ENCODE data around the gene RNF175.

RNF175 gene

DNA sequence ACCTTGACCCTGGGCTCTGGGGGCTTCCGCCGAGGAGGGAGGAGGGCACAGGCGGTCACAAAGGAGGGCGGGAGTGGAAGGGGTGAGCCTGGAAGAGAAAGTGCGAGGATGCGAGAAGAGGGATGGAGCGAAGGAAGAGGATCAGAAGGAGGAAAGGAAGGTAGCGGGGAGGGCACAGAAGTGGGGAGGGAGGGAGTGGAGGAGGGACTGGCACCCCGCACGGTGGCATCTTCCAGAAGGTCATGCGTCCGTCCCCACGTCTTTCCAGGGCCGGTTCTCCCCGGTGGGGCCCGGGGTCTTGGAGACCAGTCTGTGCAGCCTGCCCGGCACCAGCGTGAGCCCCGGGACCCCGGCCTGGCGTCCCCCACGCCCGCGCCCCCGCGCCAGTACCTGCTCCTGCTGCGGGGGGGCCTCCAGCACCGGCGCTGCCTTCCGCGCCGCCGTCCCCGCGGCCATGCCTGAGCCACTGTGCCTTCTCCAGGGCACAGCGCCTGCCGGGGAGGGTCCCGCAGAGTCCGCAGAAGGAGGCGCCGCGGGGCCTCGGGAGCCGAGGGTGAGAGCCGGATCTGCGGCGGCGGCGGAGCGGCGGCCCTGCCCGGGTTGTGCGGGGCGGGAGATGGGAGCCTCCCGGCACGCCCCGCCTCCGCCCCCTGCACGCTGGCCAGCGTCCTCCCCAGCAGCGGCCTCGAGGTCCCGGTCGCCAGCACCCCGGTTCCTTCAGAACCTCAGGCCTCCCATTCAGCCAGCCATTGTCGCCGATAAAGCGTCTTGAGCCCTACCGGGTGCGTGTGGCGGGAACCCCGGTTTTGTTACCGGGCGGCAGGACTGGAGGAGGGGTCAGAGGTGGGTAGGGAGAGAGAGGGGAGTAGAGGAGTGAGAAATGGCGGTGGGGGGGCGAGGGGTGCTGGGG is at the start of gene RNF175:
Gene RNF175 (minus strand): TSS at position 618 of the 910 bp plus-strand sequence. CDS start 162 bp downstream, at position 456.
- no peak for DNase-seq (ENCODE audit: low spot score)

DNA sequence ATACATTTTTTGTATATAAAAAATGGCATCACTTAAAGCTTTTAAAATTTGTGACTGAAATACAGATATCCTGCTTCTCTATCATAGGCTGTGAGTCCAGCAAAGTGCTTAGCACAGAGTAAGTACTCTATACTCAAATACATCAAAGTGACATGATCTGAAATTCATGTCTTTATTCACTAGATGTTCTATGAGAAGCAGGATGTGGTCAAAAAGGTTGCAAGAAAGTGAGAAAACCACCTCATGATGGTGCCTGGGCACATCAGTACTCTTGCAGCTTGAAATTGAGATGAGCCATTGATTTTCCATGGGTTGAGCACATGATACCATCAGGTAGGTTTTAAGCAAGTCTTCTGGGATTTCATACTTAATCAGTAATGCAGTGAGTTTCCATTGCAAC is 49.5 kb upstream of the RNF175 start:
- no peak for DNase-seq (ENCODE audit: low spot score)

DNA sequence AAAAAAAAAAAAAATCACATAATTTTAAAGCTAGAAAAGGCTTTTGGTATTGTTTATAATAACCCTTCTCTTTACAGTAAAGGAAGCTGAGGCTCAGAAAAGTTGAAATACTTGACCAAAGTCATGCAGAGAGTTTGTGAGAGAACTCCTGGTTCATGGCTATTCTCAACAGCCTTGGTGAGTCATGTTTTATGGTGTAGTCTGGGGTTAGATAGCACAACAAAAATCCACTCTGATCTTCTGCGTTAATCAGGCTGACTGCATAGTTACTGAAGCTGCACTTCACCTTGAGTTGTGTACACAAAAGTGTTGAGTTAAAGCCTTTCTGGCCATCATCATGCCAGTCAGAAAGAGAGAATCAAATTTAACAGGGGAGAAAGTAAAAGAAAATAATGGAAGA is 48.4 kb upstream of the RNF175 start:
- DNase-seq (ENCODE audit: low spot score): no peak

DNA sequence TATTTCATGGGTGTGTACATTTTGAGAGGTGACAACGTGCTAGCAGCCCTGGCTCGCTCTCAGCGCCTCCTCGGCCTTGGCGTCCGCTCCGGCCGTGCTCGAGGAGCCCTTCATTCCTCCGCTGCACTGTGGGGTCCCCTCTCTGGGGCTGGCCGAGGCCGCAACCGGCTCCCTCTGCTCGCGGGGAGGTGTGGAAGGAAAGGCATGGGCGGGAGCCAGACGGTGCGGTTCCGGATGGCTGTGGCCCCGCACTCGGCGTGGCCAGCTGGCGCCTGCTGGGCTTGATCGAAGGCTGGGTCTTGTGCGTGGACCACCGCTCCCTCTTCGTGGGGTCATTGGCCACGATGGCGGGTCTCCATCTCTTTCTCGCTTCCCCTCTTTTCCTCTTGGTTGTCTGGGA is 46.2 kb upstream of the RNF175 start:
- DNase-seq (ENCODE audit: low spot score): no peak

DNA sequence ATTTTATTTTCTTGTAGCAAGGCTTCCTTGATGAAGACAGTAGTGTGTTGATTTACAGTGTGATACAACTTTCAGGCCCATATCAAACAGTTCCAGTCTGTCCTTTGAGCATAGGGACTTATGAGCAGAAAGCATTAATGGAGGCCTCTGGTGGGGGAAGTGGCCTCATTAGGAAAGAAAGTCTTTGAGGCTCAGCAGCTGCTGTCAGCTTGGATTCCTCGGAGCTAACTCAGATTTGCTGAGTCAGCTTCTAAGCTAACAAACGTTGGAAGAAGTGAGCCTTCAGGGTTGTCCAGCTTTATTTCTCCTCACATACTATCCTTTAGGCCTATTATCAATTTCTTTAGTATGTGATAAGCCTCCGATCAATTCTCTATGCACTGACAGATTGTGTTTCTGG is 44.9 kb upstream of the RNF175 start:
- DNase-seq (ENCODE audit: low spot score): no peak

DNA sequence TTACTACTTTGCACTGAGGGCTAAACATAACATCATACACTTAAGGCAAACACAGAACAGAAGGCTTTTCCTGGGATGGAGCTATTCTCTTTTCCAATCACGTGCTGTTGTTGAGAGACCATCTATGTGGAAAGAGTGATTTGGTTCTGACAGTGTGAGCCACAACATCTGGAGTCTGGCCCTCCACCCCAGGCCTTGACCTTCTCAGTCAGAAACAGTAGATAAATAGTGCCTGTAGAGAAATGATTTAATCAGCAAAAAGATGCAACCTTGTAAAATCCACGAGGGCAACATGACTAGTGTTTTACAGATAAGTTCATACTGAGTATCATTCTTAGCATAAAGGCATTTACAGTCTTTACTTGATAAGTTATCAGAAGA is 39.9 kb upstream of the RNF175 start:
- DNase-seq (ENCODE audit: low spot score): no peak

DNA sequence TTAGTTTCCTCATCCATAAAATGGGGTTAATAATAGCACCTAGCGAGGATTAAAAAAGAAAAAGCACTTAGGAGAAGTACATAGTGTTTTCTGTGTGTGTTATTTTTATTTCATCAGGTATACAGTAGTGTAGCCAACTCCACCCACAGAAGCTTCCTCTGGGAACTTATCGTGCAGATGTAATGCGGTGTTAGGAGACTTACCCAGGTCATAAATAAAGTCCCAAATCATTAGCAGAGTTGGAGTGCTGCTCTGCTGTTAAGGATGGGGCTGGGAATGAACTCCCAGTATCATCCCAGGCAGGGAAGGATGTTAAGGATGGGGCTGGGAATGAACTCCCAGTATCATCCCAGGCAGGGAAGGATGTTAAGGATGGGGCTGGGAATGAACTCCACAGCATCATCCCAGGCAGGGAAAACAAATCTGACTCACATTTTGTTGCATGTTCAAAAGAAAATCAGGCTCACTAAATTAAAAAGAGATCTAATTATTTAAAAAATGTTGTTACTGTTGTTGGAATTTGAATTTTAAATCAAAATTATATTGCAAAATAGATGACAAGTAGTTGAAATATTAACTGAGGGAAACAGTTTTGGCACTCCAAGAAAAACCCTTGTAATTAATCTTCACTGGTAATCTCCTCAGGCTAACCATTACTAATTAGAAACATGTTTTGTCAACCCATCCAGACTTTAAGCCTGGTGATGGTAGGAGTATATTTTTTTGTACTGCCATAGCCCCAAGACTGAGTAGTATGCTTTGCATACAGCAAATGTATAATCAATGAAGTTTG is 39.3 kb upstream of the RNF175 start:
- no peak for DNase-seq (ENCODE audit: low spot score)

DNA sequence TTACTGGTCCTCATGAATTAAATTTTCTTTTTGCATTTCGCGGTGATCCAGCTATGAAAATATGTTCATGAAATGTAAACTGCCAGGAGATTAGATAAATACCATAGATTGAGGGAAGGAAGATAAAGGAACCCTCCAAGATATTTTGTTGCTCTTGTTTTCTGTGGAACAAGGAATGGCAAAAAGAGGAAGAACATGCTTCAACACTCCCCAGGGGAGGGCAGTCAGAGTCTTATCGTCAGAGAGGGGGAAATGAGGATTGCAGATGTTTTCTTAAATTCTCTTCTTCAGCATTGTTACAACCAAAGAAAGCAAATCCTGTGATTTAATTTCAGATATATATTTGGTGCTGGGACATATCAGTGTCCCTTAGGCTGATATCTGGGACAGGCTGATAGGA is 38.6 kb upstream of the RNF175 start:
- DNase-seq (ENCODE audit: low spot score): no peak

DNA sequence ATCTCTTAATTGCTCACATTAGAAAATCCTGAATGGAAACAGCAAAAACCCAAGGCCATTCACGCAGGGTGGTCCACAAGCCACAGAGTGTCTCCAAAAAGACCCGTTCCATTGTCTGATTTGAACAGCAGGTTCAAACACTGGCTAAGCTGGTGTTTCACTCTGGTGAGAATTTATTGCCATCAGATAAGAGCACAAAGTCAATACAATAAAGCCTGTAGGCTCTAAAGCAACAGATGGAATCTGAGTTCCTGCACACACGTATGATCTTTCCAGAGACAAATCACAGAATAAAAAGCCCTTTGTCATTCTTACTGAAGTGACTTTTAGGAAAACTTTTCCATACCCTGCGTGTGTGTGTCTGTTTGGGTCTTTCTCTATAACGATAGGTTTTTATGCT is 34.2 kb upstream of the RNF175 start:
- no peak for DNase-seq (ENCODE audit: low spot score)

DNA sequence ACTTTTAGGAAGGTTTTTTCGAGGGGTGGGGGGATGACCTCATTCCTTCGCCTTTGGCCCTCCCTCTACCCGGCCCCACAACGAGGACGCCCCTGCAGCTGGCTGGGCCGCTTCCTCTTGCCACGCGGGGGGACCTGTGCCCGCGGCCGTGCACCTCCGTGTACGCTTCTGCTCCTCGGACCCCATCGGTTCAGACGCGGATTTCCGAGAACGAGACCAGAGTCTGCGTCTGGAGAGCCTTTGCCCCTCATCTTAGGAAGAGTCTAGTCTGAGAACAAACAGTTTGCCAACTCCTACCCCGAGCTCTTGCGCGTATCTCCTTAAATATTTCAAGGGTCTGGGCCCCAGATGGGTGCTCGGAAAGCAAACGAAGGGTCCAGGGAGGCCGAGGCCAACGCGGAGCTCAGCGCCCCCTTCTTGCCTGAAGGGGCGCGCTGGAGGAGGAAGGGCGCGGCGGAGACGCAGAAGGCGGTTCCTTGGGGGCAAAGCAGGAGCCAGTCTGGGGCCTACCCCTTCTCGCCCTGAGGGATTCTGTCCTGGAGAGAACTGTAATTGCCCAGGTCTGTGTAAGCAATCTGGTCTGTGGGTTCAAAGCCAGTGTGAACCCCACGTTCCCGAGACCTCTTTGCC is 32.9 kb upstream of the RNF175 start:
- no peak for DNase-seq (ENCODE audit: low spot score)

DNA sequence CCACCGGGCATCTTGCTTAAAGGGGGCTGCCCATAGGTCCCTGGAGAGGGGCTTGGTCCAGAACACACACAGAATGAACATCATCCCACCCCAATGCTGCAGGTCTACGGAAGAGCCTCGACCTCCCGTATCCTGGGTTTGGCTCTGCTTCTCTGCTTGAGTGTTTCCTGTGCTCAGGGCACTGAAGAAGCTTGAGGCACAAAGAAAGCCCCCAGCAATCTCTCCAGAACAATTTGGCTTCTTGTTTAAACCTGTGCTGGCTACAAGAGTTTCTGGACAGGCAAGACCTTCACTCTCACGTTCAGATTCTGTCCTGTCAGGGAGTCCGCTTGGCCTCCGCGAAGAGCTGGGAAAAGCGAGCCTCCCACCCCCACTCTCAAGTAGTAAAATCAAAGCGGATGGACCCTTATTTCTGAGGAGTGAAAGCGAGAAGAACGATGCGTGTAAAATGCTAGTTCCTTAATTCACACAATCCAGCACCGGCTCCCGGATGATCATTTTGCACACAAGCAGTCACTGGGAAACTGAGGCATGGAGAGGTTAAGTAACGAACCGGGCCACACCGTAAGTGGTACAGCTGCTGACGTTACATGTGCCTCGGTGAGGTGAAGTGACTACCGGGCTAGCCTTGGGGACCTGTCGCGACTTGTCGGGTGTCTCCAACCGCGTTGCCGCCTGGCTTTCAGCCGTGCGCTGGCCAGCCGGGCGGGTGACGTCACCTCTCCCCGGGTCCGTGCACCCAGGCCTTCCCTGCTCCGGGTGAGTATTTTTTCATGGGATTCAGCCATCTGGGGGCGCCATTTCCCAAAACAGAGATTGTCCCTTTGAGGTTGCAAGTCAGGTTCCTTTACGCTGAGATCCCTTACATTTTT is 32.2 kb upstream of the RNF175 start:
- no peak for DNase-seq (ENCODE audit: low spot score)

DNA sequence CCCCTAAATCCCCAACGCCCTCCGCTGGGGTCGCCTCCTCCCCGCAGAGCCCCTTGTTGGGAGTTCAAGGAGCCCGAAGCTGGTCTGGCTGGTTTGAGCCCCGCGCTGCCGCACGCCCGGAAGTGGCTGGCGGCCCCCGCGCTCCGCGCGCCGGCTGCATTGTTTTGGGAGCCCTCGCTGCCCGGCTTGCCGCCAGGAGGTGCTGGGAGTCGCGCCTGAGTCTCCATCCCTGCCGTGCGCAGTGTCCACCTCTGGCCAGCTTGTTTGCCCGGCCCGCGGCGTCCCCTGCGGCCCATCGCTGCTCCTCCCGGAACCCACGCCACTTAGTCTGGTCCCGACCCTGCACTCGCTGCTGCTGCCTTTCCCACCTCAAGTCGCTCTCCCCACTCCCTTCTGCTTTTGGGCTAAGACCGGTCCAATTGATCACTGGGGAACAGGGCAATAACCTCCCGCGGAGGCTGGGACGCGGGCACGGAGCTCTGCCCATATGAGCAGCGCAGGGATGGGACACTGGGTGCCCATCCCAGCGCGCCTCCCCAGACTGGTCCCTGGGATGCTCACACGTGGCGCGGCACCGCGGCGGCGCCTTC is 31.2 kb upstream of the RNF175 start:
- no peak for DNase-seq (ENCODE audit: low spot score)

DNA sequence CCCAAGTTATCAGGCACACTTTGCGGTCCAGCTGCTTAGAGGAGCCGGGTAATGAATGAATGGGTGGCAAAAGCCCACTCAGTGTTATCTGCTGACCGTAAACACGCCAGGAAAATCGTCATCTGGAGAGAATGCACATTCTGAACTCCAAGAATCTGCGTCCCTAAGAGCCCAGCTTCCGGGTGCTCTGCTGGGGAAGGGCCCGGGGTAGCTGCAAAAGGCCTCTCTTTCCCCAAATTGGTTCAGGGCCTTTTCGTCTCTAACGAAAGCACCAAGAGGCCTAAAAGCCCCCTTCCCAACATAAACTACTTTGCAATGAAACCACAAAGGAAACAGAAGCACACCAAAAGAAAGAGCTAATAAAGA is 30.7 kb upstream of the RNF175 start:
- no peak for DNase-seq (ENCODE audit: low spot score)

DNA sequence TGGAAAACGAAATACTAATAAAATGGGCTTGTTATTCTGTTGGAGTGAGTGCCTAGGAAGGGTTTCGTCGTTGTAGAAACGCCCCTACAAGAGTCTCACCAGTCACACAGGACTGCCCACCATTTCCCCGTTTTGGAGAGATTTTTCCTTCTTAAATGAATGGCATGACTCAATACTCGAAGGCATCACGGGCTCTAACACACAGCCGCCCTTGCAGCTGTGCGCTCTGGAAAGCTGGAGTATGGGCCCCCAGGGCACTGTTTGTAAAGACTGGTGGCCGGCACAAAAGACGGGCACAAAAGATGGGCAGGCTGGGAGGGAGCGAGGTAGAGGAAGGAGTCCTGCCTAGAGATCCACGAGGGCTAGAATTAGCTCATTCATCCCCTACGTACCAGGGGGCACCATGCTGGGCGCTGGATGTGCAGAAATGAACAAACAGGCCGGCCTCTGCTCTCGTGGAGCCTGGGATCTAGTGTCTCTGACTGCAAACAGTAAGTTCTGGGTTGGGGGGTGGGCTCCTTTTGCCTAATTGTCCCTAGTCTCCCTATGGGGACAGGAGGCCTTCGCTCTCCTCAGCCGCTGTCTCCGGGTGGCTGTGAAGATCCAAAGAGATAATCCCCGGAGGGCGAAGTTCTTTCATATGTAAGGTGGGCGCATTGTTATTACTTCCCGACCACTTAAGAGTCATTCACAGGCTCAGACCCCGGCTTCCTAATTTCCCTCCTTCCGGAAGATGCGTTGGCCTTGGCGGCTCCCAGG is 30.1 kb upstream of the RNF175 start:
- no peak for DNase-seq (ENCODE audit: low spot score)

DNA sequence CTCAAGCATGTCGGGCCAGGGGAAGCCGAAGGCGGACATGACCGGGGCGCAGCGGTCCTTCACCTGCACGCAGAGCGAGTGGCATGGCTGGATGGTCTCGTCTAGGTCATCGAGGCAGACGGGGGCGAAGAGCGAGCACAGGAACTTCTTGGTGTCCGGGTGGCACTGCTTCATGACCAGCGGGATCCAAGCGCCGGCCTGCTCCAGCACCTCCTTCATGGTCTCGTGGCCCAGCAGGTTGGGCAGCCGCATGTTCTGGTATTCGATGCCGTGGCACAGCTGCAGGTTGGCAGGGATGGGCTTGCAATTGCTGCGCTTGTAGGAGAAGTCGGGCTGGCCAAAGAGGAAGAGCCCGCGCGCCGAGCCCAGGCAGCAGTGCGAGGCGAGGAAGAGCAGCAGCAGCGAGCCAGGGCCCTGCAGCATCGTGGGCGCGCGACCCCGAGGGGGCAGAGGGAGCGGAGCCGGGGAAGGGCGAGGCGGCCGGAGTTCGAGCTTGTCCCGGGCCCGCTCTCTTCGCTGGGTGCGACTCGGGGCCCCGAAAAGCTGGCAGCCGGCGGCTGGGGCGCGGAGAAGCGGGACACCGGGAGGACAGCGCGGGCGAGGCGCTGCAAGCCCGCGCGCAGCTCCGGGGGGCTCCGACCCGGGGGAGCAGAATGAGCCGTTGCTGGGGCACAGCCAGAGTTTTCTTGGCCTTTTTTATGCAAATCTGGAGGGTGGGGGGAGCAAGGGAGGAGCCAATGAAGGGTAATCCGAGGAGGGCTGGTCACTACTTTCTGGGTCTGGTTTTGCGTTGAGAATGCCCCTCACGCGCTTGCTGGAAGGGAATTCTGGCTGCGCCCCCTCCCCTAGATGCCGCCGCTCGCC is 28.8 kb upstream of the RNF175 start, which contains the start of gene SFRP2:
Gene SFRP2 (minus strand): TSS at position 671 of the 864 bp plus-strand sequence. CDS start 248 bp downstream, at position 423.
- DNase-seq (ENCODE audit: low spot score): no peak

DNA sequence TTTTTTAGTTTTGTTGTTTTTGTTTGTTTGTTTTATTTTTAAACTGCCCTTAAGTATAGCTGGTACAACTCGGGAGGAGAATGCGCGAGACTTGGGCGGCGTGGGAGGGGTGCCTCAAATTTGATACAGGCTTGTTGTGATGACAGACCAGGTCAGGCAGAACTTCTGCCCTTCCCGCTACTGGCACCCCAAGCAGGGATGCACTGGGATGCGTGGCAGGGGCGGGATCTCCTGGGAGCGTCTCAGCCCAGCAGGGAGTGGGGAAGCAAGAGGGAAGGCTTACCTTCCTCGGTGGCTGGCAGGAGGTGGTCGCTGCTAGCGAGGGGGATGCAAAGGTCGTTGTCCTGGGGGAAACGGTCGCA is 28.2 kb upstream of the RNF175 start:
- DNase-seq (ENCODE audit: low spot score): no peak

DNA sequence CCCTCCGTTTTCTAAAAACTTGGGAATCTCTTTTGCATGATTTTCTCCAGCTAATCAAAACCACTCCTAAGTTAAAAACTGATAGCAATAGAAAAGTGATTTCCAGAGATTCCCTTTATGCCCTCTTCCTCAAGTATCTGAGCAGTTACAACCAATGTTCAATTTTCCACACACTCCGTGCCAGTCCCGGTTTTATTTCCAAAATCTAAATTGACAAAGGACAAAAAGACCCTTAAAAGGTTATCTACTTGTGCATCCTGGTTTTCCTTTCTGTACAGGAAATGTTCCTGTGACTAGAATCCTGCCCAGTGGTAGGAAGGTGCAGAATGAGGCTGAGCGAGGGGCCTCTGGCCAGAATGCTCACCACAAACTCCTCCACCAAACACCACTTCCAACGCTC is 27.8 kb upstream of the RNF175 start:
- DNase-seq (ENCODE audit: low spot score): no peak

DNA sequence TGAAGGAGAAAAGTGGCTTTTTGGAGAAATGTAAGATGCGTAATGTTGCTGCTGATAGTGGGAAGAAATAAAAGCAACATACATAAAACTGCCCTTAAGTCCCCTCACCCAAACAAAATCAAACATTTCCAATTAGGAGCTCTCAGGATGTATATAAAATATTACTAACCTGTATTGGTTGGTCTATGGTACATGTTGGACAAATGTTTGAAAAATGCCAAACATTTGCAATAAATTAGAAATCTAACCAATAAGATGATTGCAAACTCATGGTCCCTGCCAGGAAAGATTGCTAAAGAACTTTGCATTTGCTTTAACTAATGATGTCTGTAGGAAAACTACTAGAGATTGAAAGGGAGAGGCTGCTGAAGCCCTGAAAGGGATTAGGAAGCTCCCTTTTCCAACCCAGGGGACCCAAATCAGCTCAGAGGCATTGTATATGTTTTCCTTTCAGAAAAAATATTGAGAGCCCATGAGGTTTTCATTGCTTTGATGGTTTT is 27.3 kb upstream of the RNF175 start:
- DNase-seq (ENCODE audit: low spot score): no peak

DNA sequence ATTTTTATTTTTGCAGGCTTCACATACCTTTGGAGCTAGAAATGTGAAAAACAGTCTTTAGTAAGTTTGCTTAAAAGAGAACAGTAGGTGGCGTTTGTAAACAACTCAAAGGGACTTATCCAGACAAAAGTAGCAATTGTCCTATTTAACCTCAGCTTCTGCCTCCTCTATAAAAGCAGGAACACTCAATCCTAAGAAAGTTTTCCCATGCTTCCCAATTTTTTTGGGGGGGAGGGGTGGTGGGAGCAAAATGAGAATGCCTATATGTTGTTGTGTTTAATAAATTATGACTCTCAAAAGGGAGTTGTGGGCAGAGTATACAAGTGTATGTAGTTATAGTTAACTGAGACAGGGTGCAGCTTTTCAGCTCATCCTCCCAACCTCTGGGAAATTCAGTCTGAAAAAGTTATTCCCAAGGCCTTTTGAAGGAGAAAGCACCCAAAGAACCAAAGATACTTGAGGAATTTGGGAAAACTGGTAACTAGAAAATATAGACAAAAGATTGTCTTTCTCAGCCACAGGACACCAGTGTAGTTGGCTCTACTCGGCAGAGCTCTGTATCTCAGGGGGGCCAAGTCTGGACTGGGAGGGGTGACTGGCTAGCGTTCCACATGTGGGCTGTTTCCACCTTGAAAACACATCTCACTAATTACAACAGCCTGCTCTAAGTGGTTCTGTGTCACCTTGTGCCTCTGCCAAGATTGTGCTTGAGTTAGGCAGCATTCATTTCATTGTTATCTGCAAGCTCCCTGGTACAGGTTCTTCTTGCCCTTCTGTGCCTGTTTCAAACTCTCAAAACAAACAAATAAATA is 26.3 kb upstream of the RNF175 start:
- peak; percentile 85 for DNase-seq (ENCODE audit: low spot score)
